A549 (cell line): ENCODE results near the gene OSGIN1.

Experiments
- BHLHE40 ChIP-seq: IDR thresholded peaks from 2 replicates; pipeline ENCODE4 v1.6.1; 2012; ENCODE audit warnings: low read depth, low read length, inconsistent platforms
- CEBPB ChIP-seq, 2 experiments: fragments of >200 bp in 1 of 2; sonication (Bioruptor Twin) in 1 of 2; formaldehyde crosslinking in 1 of 2; IDR thresholded peaks; 2 replicates each; pipeline ENCODE4 v1.6.1; 2012 to 2016
- CTCF ChIP-seq: fragments of >200 bp; sonication (Bioruptor Twin); formaldehyde crosslinking; IDR thresholded peaks from 3 replicates; pipeline ENCODE4 v1.5.1; 2016
- FOSB ChIP-seq: fragments of 250-450 bp; sonication (Bioruptor Pico); IDR thresholded peaks from 2 replicates; pipeline ENCODE4 v1.5.0; 2020; ENCODE audit warnings: mild to moderate bottlenecking, moderate library complexity
- KDM5A ChIP-seq: fragments of 200-600 bp; sonication (generic); IDR thresholded peaks from 2 replicates; pipeline ENCODE4 v1.6.1; 2016; ENCODE audit warnings: antibody characterized with exemption, mild to moderate bottlenecking
- MAX ChIP-seq: IDR thresholded peaks from 2 replicates; pipeline ENCODE4 v1.6.1; 2012
- NR3C1 ChIP-seq: fragments of >200 bp; sonication (Bioruptor Twin); formaldehyde crosslinking; IDR thresholded peaks from 3 replicates; pipeline ENCODE4 v1.6.1; 2017
- PHF8 ChIP-seq: fragments of 200-600 bp; sonication (generic); IDR thresholded peaks from 2 replicates; pipeline ENCODE4 v1.6.1; 2016; ENCODE audit warnings: low read depth, mild to moderate bottlenecking, antibody characterized with exemption, moderate library complexity, borderline replicate concordance
- POLR2A ChIP-seq: IDR thresholded peaks from 2 replicates; pipeline ENCODE4 v1.6.1; 2012; ENCODE audit warnings: mild to moderate bottlenecking, low read length
- REST ChIP-seq: fragments of 200-600 bp; sonication (generic); IDR thresholded peaks from 2 replicates; pipeline ENCODE4 v1.6.1; 2016; ENCODE audit warnings: antibody characterized with exemption, mild to moderate bottlenecking, moderate library complexity
- RFX5 ChIP-seq: fragments of 450-650 bp; IDR thresholded peaks from 2 replicates; pipeline ENCODE4 v1.7.1; 2014; ENCODE audit warnings: antibody characterized with exemption, mild to moderate bottlenecking, moderate library complexity
- RNF2 ChIP-seq: fragments of 200-600 bp; sonication (generic); IDR thresholded peaks from 2 replicates; pipeline ENCODE4 v1.6.1; 2016; ENCODE audit warnings: low read depth, mild to moderate bottlenecking, antibody characterized with exemption, moderate library complexity, borderline replicate concordance
- SMC3 ChIP-seq: fragments of >200 bp; sonication (Bioruptor Twin); formaldehyde crosslinking; IDR thresholded peaks from 3 replicates; pipeline ENCODE4 v1.6.1; 2018; ENCODE audit warnings: inconsistent platforms
- ZNF302 ChIP-seq: fragments of 250-450 bp; sonication (Bioruptor Pico); IDR thresholded peaks from 2 replicates; pipeline ENCODE4 v1.9.0; 2021; ENCODE audit warnings: inconsistent platforms, mild to moderate bottlenecking, moderate library complexity

GRCh38 chr16:83935005-83935857, 17.8 kb upstream of the OSGIN1 start:
- TF ChIP-seq CTCF (no peak), CEBPB (IDR thresholded peaks at IDR 0.05) (no peak), MAX (no peak), NR3C1 (no peak), PHF8 (no peak), FOSB (CRISPR knock-in tag) (no peak), POLR2A (no peak), RFX5 (no peak), KDM5A (no peak), RNF2 (no peak), BHLHE40 (no peak), REST (no peak), ZNF302 (CRISPR knock-in tag) (no peak), SMC3 (no peak)
